Psoas muscle (tissue), 8 donors: Measurements from ENCODE around the gene ITGA7. TPM values are rescaled to one million over a fixed set of nuclear protein-coding genes. Genes with fewer than 3 reads are reported as not detected.

Experiments
- ATAC-seq, 4 donors: fragments of 200-7000 bp; cut with Tn5 transposase; one replicate each; pipeline ENCODE4 v1.9.1; 2020; ENCODE audit warnings: moderate library complexity in 3 of 4, mild to moderate bottlenecking in 2 of 4
- DNase-seq, 2 donors: peaks; one replicate each; pipeline ENCODE4 v3.0.0-alpha.2; 2020
- H3K27ac ChIP-seq: fragments of 200-600 bp; one replicate; pipeline ENCODE4 v1.8.0; 2022
- H3K27me3 ChIP-seq, 3 donors: fragments of 200-600 bp in 1 of 3; one replicate each; pipeline versions ENCODE4 v1.6.1 to v1.8.0; 2013 to 2022; ENCODE audit warnings: low read length in 2 of 3, mild to moderate bottlenecking in 2 of 3, moderate library complexity in 1 of 3; ENCODE audit not compliant: insufficient read depth in 3 of 3
- H3K36me3 ChIP-seq, 2 donors: fragments of 200-600 bp in 1 of 2; one replicate each; pipeline versions ENCODE4 v1.6.1 to v1.8.0; 2013 to 2022; ENCODE audit warnings: low read depth in 1 of 2, mild to moderate bottlenecking in 1 of 2, moderate library complexity in 1 of 2; ENCODE audit not compliant: insufficient read depth in 1 of 2
- H3K4me1 ChIP-seq: fragments of 200-600 bp; one replicate; pipeline ENCODE4 v1.8.0; 2022
- H3K4me3 ChIP-seq: fragments of 200-600 bp; one replicate; pipeline ENCODE4 v1.8.0; 2022; ENCODE audit warnings: mild to moderate bottlenecking
- H3K9me3 ChIP-seq: fragments of 200-600 bp; one replicate; pipeline ENCODE4 v1.8.0; 2022
- WGBS, 3 donors: extraction: QIAGEN DNeasy Blood & Tissue Kit; methylation state at CpG; one replicate each; pipeline versions ENCODE4 v1.1.6 to v1.1.7; 2013; 5-methylcytosine and 5-hydroxymethylcytosine counted together
- intact Hi-C, 2 donors: fragments of 100-400 bp; cut with DNase I; formaldehyde crosslinking; loops; one replicate each; pipeline versions ENCODE4 v1.11.0 to v1.14.2; 2022
- polyA plus RNA-seq, 3 donors: library from polyadenylated mRNA; stranded (reverse); fragments of 200-250 nt; gene quantifications; one replicate each; pipeline ENCODE4 v1.2.3, GENCODE V29; 2013
- total RNA-seq, 4 donors: library from RNA; stranded (reverse); fragmentation: NEBNext Ultra II Directional in 2 of 4; extraction: Animal tissue kit (Norgen Biotek cat#: 25700) in 2 of 4; gene quantifications; one replicate each; pipeline versions ENCODE4 v1.2.1 to v1.2.4, GENCODE V29; 2021 to 2023
- TF ChIP-seq, protein P1 (sequence below): fragments of 200-600 bp; IDR thresholded peaks from one replicate; pipeline ENCODE4 v1.8.0; 2022; ENCODE audit warnings: antibody characterized with exemption
- donor health status: healthy with polysubstance abuse.
- donor health status: DM: no; HTN: no; CAD: no; lungs with moderate emphysema.
- donor health status: Bipolar disorder and iron deficiency.
- donor health status: healthy.
- donor health status: DM: yes; HTN: yes; CAD: no.
- donor health status: DM: no; HTN: no; CAD: no.
- donor health status: DM: no; HTN: no; CAD: no.
- donor health status: DM: yes; HTN: yes; CAD: no.

Gene ITGA7
- total and polyA plus RNA-seq, 7 donors: 51.8 to 433 (median 297) TPM

DNA sequence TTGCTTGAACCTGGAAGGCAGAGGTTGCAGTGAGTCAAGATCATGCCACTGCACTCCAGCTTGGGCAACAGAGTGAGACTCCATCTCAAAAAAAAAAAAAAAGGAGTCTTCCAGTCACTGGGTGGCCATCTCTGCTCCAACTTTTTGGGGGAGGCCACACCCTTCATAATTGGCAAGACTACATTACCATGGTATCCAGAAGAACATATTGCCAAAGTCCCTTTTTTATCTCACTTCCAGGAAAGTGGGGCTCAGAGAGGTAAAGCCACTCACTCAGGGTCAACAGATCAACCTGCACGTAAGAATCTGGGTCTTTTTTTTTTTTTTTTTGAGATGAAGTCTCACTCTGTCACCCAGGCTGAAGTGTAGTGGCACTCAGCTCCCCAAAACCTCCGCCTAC, 26.2 kb upstream of the ITGA7 start:
- peaks cover 14% of the 10 kb centered on the region for H3K4me1 ChIP-seq
- 80 to 84% (median 82%) methylated on average over 2 of the region's 2 CpGs for WGBS, 3 donors
- TF ChIP-seq, protein P1, sequence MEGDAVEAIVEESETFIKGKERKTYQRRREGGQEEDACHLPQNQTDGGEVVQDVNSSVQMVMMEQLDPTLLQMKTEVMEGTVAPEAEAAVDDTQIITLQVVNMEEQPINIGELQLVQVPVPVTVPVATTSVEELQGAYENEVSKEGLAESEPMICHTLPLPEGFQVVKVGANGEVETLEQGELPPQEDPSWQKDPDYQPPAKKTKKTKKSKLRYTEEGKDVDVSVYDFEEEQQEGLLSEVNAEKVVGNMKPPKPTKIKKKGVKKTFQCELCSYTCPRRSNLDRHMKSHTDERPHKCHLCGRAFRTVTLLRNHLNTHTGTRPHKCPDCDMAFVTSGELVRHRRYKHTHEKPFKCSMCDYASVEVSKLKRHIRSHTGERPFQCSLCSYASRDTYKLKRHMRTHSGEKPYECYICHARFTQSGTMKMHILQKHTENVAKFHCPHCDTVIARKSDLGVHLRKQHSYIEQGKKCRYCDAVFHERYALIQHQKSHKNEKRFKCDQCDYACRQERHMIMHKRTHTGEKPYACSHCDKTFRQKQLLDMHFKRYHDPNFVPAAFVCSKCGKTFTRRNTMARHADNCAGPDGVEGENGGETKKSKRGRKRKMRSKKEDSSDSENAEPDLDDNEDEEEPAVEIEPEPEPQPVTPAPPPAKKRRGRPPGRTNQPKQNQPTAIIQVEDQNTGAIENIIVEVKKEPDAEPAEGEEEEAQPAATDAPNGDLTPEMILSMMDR: no peak

DNA sequence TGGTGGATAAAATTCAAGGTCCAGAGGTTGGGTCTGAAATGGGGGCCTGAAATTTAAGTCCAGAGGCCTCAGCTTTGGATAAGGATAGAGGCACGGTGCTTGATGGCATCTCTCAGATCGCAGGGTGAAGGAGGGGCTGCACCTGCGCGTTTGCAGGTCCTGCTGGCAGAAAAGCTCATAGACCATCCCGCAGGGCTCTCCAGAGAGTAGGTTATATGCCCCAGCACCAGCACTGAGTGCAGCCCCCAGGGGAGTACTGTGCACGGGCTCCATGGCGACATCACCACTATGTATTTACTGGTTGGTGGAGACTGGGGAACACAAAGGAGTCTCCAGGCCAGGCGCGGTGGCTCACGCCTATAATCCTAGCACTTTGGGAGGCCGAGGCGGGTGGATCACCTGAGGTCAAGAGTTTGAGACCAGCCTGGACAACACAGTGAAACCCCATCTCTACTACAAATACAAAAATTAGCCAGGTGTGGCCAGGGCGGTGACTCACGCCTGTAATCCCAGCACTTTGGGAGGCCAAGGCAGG, 25.4 kb upstream of the ITGA7 start:
- Histone ChIP-seq H3K27ac (no peak overlapping the region), H3K4me1 (peaks cover 14% of the 10 kb centered on the region), H3K27me3 (no peaks in the 10 kb centered on the region), H3K4me3 (no peak overlapping the region), H3K36me3 (peaks cover 0 to 5% of the 10 kb centered on the region in 2 donors), H3K9me3 (no peaks in the 10 kb centered on the region)
- 84 to 91% (median 86%) methylated on average over 14 of the region's 14 CpGs for WGBS, 3 donors
- ATAC-seq (no peak), DNase-seq (no peak)
- TF ChIP-seq, protein P1: no peak
- intact Hi-C loops: no loop called here

More for the DNA sequence above, 26.2 kb upstream of the ITGA7 start:
- Histone ChIP-seq H3K9me3 (no peaks in the 10 kb centered on the region), H3K4me3 (no peak overlapping the region), H3K27me3 (no peaks in the 10 kb centered on the region), H3K27ac (no peak overlapping the region), H3K36me3 (peaks cover 0 to 5% of the 10 kb centered on the region in 2 donors)
- DNase-seq: no peak
- ATAC-seq: no peak
- intact Hi-C loops: no loop called here

DNA sequence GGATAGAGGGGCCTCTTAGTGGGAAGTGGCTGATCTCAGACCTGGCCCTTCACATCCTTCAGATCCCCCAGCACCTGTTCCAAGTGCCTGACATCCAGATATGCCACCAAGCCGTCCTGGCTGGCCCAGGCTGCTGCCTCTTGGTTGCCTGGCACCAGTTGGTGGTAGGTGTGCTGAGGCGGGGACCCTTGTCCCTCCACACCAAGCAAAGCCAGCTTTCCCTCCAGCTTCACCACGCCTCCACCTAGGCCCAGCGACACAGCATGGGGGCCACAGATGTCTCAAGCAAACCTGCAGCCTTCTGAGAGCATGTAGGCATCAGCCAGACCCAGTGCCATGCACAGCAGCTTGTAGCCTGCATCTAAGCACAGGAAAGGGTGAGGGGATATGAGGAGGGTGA, 24.6 kb upstream of the ITGA7 start:
- Histone ChIP-seq H3K27ac (no peak overlapping the region), H3K4me1 (peaks cover 19% of the 10 kb centered on the region), H3K36me3 (peaks cover 0 to 8% of the 10 kb centered on the region in 2 donors), H3K27me3 (no peaks in the 10 kb centered on the region), H3K9me3 (no peaks in the 10 kb centered on the region), H3K4me3 (no peak overlapping the region)
- ATAC-seq (no peak), DNase-seq (no peak)
- intact Hi-C loops: no loop called here
- TF ChIP-seq, protein P1: no peak
- 70 to 83% (median 75%) methylated on average over 4 of the region's 4 CpGs for WGBS, 3 donors

DNA sequence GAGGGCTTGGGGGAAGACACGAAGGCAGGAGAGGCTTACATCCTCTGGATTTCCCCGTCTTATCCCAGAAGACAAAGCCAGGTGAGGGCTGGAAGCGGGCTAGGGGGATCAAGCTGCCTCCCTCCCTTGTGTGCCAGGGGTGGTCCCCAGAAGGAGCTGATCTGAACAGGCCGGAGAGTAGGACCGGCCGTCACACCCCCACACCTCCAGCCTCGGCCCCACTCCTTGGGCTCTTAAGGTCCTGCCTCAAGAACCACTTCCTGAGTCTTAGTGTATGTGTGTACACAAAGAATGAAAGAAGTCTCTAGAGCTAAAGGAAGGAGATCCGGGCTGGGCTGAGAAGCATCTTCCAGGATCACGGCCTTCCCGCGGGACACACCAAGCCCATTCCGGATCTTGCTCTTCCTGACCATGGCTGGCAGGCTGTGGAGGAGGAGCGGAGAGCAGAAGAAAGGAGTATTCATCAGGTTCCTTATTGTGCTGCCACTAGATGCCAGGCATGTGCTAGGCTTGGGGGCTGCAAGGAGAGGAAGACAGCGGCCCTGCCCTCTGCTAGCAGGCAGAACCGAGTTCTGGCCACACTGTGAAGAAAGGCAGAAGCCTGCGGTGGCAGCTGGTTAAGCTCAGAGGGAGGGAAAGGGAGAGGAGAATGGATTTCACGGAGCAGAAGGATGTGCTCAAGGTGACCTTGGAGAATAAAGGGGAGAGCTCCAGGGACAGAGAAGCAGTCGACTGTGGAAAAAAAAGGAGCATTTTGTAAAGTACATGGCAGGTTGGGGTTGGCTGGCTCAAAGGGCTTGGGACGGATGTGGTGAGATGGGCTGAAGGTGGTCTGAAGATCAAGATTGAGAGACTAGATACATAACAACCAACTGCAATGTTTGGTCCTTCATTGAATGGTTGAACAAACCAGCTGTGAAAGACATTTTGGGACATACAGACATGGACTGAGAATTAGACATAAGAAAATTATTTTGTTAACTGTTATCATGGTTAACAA, 22.4 kb upstream of the ITGA7 start:
- Histone ChIP-seq H3K27me3 (no peaks in the 10 kb centered on the region), H3K9me3 (no peaks in the 10 kb centered on the region), H3K4me3 (peak overlapping the region; percentile 98), H3K4me1 (peaks cover 38% of the 10 kb centered on the region), H3K36me3 (peaks cover 5 to 29% of the 10 kb centered on the region in 2 donors), H3K27ac (peak overlapping the region; percentile 94)
- TF ChIP-seq, protein P1: no peak
- WGBS, 3 donors: 12 to 20% (median 12%) methylated on average over 19 of the region's 19 CpGs
- ATAC-seq (peak in 2 of 4 donors; percentile 0 to 1), DNase-seq (peak in 1 of 2 donors; percentile 68)
- intact Hi-C loops: loop anchor here in 1 of 2 donors (2.0 kb wide), 1 partner anchor 25 kb away; no protein-coding TSS in a partner anchor
